Effector memory CD4-positive, alpha-beta T cell (primary cell): Measurements from ENCODE around the gene LIMK2.
"Not testable (repeated sequence)": the region's sequence is repeated elsewhere in the genome, so short reads cannot be mapped to it uniquely, and the experiment has no call there.

Experiments
- DNase-seq, 3 donors: peaks; one replicate each; pipeline ENCODE4 v3.0.0-alpha.2; 2020
- H3K27ac ChIP-seq: 2 replicates; pipeline ENCODE4 v1.7.0; 2013; ENCODE audit warnings: mild to moderate bottlenecking, low read length, moderate library complexity; ENCODE audit not compliant: insufficient read depth, poor library complexity, severe bottlenecking
- H3K27me3 ChIP-seq: replicated peaks from 2 replicates; pipeline ENCODE4 v1.7.0; 2013; ENCODE audit warnings: mild to moderate bottlenecking, low read length; ENCODE audit not compliant: insufficient read depth, control insufficient read depth, poor library complexity, severe bottlenecking
- H3K36me3 ChIP-seq: 2 replicates; pipeline ENCODE4 v1.7.0; 2013; ENCODE audit warnings: mild to moderate bottlenecking, low read length, moderate library complexity; ENCODE audit not compliant: control insufficient read depth, insufficient read depth
- H3K4me1 ChIP-seq: 2 replicates; pipeline ENCODE4 v1.7.0; 2013; ENCODE audit warnings: low read length, mild to moderate bottlenecking; ENCODE audit not compliant: control insufficient read depth, insufficient read depth, poor library complexity, severe bottlenecking
- H3K4me3 ChIP-seq: 2 replicates; pipeline ENCODE4 v1.7.0; 2013; ENCODE audit warnings: low read length, low read depth, mild to moderate bottlenecking; ENCODE audit not compliant: insufficient read depth, poor library complexity, severe bottlenecking
- H3K9me3 ChIP-seq: 2 replicates; pipeline ENCODE4 v1.7.0; 2013; ENCODE audit warnings: mild to moderate bottlenecking, low read length, moderate library complexity; ENCODE audit not compliant: control insufficient read depth

Gene LIMK2

GRCh38 chr22:31300896-31301295 is 88.8 kb downstream of the LIMK2 start:
- no peaks in the 10 kb centered on the region for H3K9me3 ChIP-seq
- H3K4me1 ChIP-seq = peaks cover 5% of the 10 kb centered on the region
- H3K27ac ChIP-seq = no peak overlapping the region
- no peak for DNase-seq
- no peaks in the 10 kb centered on the region for H3K36me3 ChIP-seq
- no peaks in the 10 kb centered on the region for H3K27me3 ChIP-seq
- H3K4me3 ChIP-seq = no peak overlapping the region

DNA sequence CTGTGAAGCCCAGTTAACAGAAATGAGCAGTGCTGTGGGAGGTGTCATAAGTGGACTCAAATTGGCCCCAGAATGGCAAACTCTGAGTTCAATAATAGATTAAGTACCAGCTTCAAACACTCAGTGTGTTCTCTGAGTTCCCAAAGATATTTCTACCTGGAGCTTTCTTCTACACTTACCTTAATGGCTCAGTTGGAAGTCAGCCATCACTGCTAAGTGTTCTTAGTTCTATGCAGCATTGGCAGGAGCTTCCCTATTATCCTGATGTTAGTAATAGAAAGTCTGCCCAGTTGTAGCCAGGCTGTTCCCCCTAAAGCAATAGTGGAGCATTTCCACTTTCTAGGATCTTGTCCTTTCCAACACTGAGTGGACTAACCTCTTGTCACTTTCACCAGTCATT is 89.9 kb downstream of the LIMK2 start:
- no peak overlapping the region for H3K4me3 ChIP-seq
- no peak overlapping the region for H3K27ac ChIP-seq
- H3K4me1 ChIP-seq = peaks cover 10% of the 10 kb centered on the region
- DNase-seq = no peak
- no peaks in the 10 kb centered on the region for H3K27me3 ChIP-seq
- no peaks in the 10 kb centered on the region for H3K36me3 ChIP-seq
- no peaks in the 10 kb centered on the region for H3K9me3 ChIP-seq

DNA sequence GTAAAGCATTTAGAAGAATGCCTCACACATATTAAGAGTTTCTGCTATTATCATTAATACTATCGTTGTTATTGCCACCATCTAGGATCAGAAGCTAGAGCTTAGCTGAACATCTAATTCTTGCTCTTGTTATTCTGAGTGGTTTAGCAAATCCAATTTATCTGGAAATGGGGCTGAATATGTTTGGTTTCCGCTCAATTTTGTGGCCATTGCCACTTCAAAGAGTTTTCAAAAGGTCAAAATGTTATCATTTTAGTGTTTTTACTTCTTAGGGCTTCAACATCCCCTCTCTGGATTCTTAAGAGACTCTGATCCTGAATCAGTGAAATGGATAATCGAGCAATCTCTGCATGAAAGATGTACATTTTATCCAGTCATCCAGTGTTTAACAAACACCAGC is 90.4 kb downstream of the LIMK2 start:
- Histone ChIP-seq H3K27me3 (no peaks in the 10 kb centered on the region), H3K4me1 (peaks cover 8% of the 10 kb centered on the region), H3K4me3 (no peak overlapping the region), H3K9me3 (no peaks in the 10 kb centered on the region), H3K27ac (no peak overlapping the region), H3K36me3 (no peaks in the 10 kb centered on the region)
- DNase-seq = no peak

- Histone ChIP-seq H3K9me3 (no peaks in the 10 kb centered on the region), H3K4me1 (peaks cover 13% of the 10 kb centered on the region), H3K4me3 (no peak overlapping the region), H3K27me3 (no peaks in the 10 kb centered on the region), H3K27ac (no peak overlapping the region), H3K36me3 (no peaks in the 10 kb centered on the region)
- no peak for DNase-seq
Measured at GRCh38 chr22:31305194-31305593, 93.1 kb downstream of the LIMK2 start.

GRCh38 chr22:31308181-31308580 is 96.1 kb downstream of the LIMK2 start:
- no peak for DNase-seq
- H3K9me3 ChIP-seq = no peaks in the 10 kb centered on the region
- H3K4me3 ChIP-seq = no peak overlapping the region
- H3K4me1 ChIP-seq = peaks cover 13% of the 10 kb centered on the region
- H3K27ac ChIP-seq = no peak overlapping the region
- no peaks in the 10 kb centered on the region for H3K27me3 ChIP-seq
- no peaks in the 10 kb centered on the region for H3K36me3 ChIP-seq

GRCh38 chr22:31313366-31314147 is 101.5 kb downstream of the LIMK2 start:
- Histone ChIP-seq H3K4me1 (no peaks in the 10 kb centered on the region), H3K4me3 (no peak overlapping the region), H3K9me3 (peaks cover 6% of the 10 kb centered on the region), H3K27ac (no peak overlapping the region), H3K27me3 (no peaks in the 10 kb centered on the region), H3K36me3 (no peaks in the 10 kb centered on the region)
- peak; percentile 31 to 51 (median 31) for DNase-seq

DNA sequence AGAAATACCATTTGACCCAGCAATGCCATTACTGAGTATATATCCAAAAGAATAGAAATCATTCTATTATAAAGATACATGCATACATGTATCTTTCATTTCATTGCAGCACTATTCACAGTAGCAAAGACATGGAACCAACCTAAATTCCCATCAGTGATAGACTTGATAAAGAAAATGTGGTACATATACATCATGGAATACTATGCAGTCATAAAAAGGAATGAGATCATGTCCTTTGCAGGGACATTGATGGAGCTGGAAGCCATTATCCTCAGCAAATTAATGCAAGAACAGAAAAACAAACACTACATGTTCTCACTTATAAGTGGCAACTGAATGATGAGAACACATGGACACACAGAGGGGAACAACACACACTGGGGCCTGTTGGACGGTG is 102.1 kb downstream of the LIMK2 start:
- H3K4me3 ChIP-seq, H3K27ac ChIP-seq, H3K9me3 ChIP-seq, H3K36me3 ChIP-seq, DNase-seq, H3K4me1 ChIP-seq, H3K27me3 ChIP-seq: not testable (repeated sequence)

- Histone ChIP-seq H3K4me1 (no peaks in the 10 kb centered on the region), H3K4me3 (no peak overlapping the region), H3K27ac (no peak overlapping the region), H3K27me3 (no peaks in the 10 kb centered on the region), H3K36me3 (peaks cover 11% of the 10 kb centered on the region), H3K9me3 (no peaks in the 10 kb centered on the region)
- no peak for DNase-seq
Measured at GRCh38 chr22:31321421-31321820, 109.3 kb downstream of the LIMK2 start.

DNA sequence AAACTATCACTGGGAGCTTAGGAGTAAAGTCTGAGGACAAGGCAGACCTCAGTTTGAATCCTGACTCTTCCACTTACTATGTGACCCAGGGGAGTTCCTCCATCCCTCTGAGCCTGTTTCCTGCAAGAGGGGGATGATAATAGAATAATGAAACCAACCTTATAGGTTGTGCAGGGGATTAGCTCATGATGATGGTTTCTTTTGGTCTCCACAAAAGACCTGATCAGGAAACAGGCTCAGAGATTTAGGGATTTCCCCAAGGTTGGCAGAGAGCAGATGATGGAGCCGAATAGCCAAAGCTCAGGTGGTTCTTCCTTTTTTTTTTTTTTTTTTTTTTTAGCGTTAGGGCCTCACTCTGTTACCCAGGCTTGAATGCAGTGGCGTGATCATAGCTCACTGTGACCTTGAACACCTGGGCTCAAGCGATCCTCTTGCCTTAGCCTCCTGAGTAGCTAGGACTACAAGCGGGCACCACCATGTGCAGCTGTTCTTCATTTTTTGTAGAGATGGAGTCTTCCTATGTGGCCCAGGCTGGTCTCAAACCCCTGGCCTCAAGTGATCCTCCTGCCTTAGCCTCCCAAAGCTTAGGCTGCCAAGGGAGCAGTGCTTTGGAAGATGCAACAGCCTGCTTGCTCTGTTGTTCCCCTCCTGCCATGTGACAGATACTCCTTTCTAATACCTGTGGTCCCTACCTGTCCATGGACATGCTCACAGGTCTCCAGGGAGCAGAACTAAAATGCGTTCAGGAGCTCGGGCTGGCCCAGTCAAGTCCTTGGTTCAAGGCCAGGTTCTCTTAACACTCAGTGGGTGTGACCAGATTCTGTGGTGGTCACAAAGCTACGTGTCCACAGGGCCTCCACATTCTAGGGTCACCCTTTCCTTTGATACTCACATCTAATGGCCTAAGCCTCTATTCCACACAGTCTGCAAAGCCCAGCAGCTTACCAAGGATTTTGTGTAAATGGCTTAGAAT is 111.8 kb downstream of the LIMK2 start:
- no peaks in the 10 kb centered on the region for H3K27me3 ChIP-seq
- no peaks in the 10 kb centered on the region for H3K4me1 ChIP-seq
- H3K27ac ChIP-seq = no peak overlapping the region
- no peaks in the 10 kb centered on the region for H3K9me3 ChIP-seq
- no peak for DNase-seq
- H3K4me3 ChIP-seq = no peak overlapping the region
- H3K36me3 ChIP-seq = peaks cover 36% of the 10 kb centered on the region

DNA sequence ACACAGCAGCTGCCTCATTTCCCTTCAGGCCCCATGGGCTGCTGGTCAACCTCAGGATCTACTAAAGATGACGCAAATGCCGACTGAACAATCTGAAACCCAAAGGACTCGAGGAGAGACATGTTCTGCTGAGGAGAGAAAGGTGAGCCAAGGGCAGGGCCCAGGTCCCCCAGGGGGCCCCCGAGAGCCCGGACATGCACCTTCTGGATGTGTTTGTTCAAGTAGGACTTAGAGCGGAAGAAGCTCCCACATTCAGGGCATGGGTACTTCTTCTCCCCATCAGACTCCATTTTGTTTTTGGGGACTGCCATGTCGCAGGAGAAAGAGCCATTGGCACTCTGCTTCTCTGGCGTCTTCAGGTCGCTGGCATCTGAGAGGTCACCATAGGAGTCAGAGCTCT is 114.8 kb downstream of the LIMK2 start:
- H3K36me3 ChIP-seq = peaks cover 60% of the 10 kb centered on the region
- no peak overlapping the region for H3K4me3 ChIP-seq
- no peaks in the 10 kb centered on the region for H3K9me3 ChIP-seq
- H3K27me3 ChIP-seq = no peaks in the 10 kb centered on the region
- H3K27ac ChIP-seq = no peak overlapping the region
- H3K4me1 ChIP-seq = no peaks in the 10 kb centered on the region
- DNase-seq = no peak
